GM19099 (cell line): Measurements from ENCODE around the gene UTRN.

Experiments
- POLR2A ChIP-seq: IDR thresholded peaks from 3 replicates; pipeline ENCODE4 v1.6.1; 2011; ENCODE audit warnings: low read depth; ENCODE audit not compliant: insufficient read length; ENCODE audit errors: extremely low read depth

Gene UTRN

GRCh38 chr6:144296973-144297372 is 11.8 kb downstream of the UTRN start:
- TF ChIP-seq POLR2A, result no peak

GRCh38 chr6:144297511-144298100 is 12.5 kb downstream of the UTRN start:
- no peak for TF ChIP-seq POLR2A

- TF ChIP-seq POLR2A, result no peak
Measured at GRCh38 chr6:144298194-144298593, 13.1 kb downstream of the UTRN start.

- TF ChIP-seq POLR2A, result no peak
Measured at GRCh38 chr6:144298916-144299315, 13.8 kb downstream of the UTRN start.

GRCh38 chr6:144302701-144303372 is 17.7 kb downstream of the UTRN start:
- no peak for TF ChIP-seq POLR2A

GRCh38 chr6:144304223-144304848 is 19.2 kb downstream of the UTRN start:
- TF ChIP-seq POLR2A, result no peak

GRCh38 chr6:144305567-144305966 is 20.4 kb downstream of the UTRN start:
- TF ChIP-seq POLR2A, result no peak

GRCh38 chr6:144305985-144306384 is 20.9 kb downstream of the UTRN start:
- TF ChIP-seq POLR2A, result no peak

GRCh38 chr6:144307880-144308279 is 22.7 kb downstream of the UTRN start:
- no peak for TF ChIP-seq POLR2A

GRCh38 chr6:144310765-144311164 is 25.6 kb downstream of the UTRN start:
- TF ChIP-seq POLR2A, result no peak

- TF ChIP-seq POLR2A, result no peak
Measured at GRCh38 chr6:144311361-144311760, 26.2 kb downstream of the UTRN start.

GRCh38 chr6:144314003-144314485 is 28.9 kb downstream of the UTRN start:
- no peak for TF ChIP-seq POLR2A

GRCh38 chr6:144314562-144314961 is 29.4 kb downstream of the UTRN start:
- TF ChIP-seq POLR2A, result no peak

- TF ChIP-seq POLR2A, result no peak
Measured at GRCh38 chr6:144315226-144315980, 30.3 kb downstream of the UTRN start.
